OCI-LY3 (cell line): ENCODE data around the gene SLC27A1.
"Not testable (repeated sequence)": the region's sequence is repeated elsewhere in the genome, so short reads cannot be mapped to it uniquely, and the experiment has no call there.

ENCODE experiments used
- EZH2phosphoT487 ChIP-seq: fragments of 200-600 bp; shearing (Covaris generic); IDR thresholded peaks from 2 replicates; pipeline ENCODE4 v1.6.1; 2018; ENCODE audit warnings: antibody characterized with exemption, mixed run types, low read depth
- TF ChIP-seq, protein P1 (sequence below): fragments of 200-600, 300-600 bp; sonication (generic); IDR thresholded peaks from 2 replicates; pipeline ENCODE4 v1.5.1; 2014; ENCODE audit warnings: antibody characterized with exemption, low read length, low read depth

DNA sequence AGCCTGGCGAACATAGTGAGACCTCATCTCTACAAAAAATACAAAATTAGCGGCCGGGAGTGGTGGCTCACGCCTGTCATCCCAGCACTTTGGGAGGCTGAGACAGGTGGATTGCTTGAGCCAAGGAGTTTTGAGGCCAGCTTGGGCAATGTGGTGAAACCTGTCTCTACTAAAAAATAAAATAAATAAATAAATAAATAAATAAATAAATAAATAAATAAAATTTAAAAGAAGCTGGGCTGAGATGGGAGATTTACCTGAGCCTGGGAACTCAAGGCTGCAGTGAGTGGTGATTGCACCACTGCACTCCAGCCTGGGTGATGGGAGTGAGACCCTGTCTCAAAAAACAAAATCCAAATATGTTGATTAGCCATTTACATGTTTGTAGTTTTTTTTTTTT is 82.4 kb downstream of the SLC27A1 start:
- TF ChIP-seq, protein P1, sequence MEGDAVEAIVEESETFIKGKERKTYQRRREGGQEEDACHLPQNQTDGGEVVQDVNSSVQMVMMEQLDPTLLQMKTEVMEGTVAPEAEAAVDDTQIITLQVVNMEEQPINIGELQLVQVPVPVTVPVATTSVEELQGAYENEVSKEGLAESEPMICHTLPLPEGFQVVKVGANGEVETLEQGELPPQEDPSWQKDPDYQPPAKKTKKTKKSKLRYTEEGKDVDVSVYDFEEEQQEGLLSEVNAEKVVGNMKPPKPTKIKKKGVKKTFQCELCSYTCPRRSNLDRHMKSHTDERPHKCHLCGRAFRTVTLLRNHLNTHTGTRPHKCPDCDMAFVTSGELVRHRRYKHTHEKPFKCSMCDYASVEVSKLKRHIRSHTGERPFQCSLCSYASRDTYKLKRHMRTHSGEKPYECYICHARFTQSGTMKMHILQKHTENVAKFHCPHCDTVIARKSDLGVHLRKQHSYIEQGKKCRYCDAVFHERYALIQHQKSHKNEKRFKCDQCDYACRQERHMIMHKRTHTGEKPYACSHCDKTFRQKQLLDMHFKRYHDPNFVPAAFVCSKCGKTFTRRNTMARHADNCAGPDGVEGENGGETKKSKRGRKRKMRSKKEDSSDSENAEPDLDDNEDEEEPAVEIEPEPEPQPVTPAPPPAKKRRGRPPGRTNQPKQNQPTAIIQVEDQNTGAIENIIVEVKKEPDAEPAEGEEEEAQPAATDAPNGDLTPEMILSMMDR: not testable (repeated sequence)
- TF ChIP-seq EZH2phosphoT487: not testable (repeated sequence)
